ENCODE results near the gene MYOF. TPM values are rescaled to one million over a fixed set of nuclear protein-coding genes. Genes with fewer than 3 reads are reported as not detected.
"Not testable (repeated sequence)": the region's sequence is repeated elsewhere in the genome, so short reads cannot be mapped to it uniquely, and the experiment has no call there.

The MYOF gene
- total RNA-seq, 2 donors from 2014 or later = 24.3 to 33.0 TPM

DNA sequence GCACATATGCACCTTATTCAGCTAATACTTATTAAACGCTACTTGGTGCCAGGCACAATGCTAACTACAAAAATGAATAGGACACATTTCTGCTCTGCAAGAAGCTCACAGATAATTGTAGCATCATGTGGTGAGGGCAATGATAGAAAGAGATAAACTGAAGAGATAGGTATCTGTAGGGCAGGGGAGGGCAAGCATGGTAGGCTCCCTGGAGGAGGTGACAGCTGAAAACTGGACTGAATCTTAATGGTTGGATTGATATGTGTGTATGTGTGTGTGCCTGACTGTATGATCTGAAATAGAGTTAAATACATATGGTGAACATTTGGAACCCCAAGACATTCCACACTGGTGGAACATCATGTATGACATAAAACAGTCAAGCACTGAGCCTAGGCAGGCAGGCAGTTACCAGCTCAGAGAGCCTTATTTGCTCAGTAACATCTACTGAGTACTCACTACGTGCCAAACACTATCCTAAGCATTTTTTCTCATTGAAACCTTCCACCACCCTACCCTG lies 9.5 kb upstream of the MYOF start:
- ATAC-seq (no peak), DNase-seq (no peak)
- intact Hi-C loops (cut with DNase I) = no loop called here

DNA sequence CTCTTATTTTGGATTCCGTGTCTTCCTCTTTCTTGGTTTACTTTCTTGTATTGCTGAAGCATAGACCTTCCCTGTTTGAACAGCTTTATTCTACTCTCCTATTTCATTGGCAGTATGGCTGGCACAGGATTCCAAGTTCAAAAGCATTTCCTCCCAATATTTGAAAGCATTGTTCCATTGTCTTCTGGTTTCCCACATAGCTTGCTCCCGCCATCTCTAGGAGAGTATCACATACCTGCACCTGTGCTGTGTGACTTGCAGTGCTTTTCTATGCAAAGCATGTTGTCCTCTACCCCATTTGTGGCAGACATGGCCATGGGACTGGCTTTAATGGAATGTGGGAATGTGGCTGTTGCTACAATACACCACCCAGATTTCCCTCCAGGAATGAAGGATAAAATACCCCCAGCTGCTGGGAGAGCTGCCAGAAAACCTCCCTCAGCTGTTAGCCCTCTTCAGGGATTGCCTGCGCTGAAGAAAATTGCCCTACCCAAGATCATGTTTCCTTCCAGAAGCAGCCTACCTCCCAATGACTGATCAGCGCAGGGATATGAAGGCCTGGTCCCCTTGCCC lies 6.9 kb upstream of the MYOF start:
- intact Hi-C loops (cut with DNase I) = no loop called here
- DNase-seq (no peak), ATAC-seq (no peak)

- no peak for ATAC-seq
- intact Hi-C loops (cut with DNase I) = no loop called here
- DNase-seq = no peak
Measured at GRCh38 chr10:93485690-93486089, 3.6 kb upstream of the MYOF start.

GRCh38 chr10:93481637-93482144 lies 443 bp downstream of the MYOF start:
- intact Hi-C loops (cut with DNase I) = loop anchor here (1.0 to 5.0 kb wide), 3 partner anchors 64 to 105 kb away; no protein-coding TSS in a partner anchor
- peak in 1 of 2 donors; percentile 42 for ATAC-seq
- DNase-seq = no peak

- no peak for ATAC-seq
- intact Hi-C loops (cut with DNase I) = no loop called here
- no peak for DNase-seq
Measured at GRCh38 chr10:93478873-93479272, 3.3 kb downstream of the MYOF start.

DNA sequence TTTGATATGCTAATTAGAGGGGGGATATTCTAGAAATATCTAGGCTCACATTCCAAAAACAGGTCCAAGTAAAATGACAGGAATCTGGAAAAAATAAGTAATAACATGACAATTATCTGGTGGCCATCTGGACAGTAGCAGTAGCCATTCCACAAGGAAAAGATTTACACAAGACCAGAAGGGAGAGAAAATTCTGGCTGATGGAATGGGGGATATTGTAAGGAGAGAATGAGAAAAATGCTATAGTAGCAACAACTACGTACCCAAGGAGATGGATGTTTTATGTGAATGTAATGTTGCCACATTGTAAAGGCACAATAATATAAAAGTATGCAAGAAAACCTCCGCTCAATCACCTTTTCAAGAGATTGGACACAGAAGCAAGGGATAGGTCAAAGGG lies 5.4 kb downstream of the MYOF start:
- ATAC-seq (no peak), DNase-seq (no peak)
- intact Hi-C loops (cut with DNase I) = no loop called here

DNA sequence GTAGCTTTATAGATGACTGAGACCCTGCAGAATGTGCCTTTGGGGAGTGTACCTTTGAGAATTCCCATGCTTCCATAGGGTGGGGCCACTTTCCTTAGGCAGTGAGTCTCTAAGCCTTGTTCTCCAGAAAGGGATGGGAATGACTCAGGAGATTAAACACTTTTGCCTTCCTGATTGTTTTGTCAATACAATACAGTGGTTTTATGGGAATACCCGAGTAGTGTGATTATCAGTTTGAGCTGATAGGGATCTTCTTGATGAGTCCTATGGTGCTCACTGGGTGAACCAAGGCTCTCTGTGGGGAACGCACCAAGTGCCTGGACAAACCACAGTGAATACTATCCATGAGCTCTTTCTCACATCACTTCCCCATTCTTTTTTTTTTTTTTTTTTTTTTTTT lies 6.3 kb downstream of the MYOF start:
- ATAC-seq = no peak
- intact Hi-C loops (cut with DNase I) = no loop called here
- DNase-seq = no peak

- ATAC-seq (no peak), DNase-seq (no peak)
- intact Hi-C loops (cut with DNase I) = no loop called here
Measured at GRCh38 chr10:93475227-93475626, 6.9 kb downstream of the MYOF start.

GRCh38 chr10:93473804-93474472 lies 8.2 kb downstream of the MYOF start:
- ATAC-seq (no peak), DNase-seq (no peak)
- intact Hi-C loops (cut with DNase I) = no loop called here

GRCh38 chr10:93473161-93473560 lies 9.0 kb downstream of the MYOF start:
- DNase-seq = no peak
- intact Hi-C loops (cut with DNase I) = no loop called here
- ATAC-seq = no peak

DNA sequence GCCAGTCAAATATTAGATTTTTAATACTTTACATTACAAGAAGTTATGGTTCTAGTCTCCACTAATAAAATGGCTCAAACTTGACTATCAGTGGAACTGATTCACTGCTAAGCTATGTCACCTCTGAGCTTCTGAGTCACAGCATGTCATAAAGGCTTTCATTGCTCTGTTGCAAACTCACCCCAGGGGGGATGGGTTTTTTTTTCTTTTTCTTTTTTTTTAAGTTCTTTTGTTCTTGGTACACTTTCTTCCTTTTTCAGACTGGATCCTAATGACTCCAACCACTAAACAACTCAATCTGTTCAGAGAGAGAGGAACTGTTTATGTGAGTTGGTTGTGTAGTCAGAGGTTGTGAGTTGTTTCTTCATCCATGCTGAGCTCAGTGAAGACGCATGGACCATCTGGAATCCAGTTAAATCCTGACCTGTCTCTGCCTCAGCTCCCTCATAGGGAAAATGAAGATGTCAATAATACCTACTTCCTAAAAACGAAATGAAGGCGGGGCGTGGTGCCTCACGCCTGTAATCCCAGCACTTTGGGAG lies 11.0 kb downstream of the MYOF start:
- ATAC-seq (peak in 1 of 2 donors; percentile 52), DNase-seq (no peak)
- intact Hi-C loops (cut with DNase I) = no loop called here

GRCh38 chr10:93469454-93469853 lies 12.7 kb downstream of the MYOF start:
- DNase-seq (no peak), ATAC-seq (no peak)
- intact Hi-C loops (cut with DNase I) = no loop called here

GRCh38 chr10:93468461-93469213 lies 13.5 kb downstream of the MYOF start:
- ATAC-seq = peak in 1 of 2 donors; percentile 69
- no peak for DNase-seq
- intact Hi-C loops (cut with DNase I) = no loop called here

- DNase-seq, ATAC-seq: not testable (repeated sequence)
- intact Hi-C loops (cut with DNase I) = loop anchor here in 1 of 2 donors (2.0 kb wide), 1 partner anchor 31 kb away; no protein-coding TSS in a partner anchor
Measured at GRCh38 chr10:93467635-93468034, 14.5 kb downstream of the MYOF start.

DNA sequence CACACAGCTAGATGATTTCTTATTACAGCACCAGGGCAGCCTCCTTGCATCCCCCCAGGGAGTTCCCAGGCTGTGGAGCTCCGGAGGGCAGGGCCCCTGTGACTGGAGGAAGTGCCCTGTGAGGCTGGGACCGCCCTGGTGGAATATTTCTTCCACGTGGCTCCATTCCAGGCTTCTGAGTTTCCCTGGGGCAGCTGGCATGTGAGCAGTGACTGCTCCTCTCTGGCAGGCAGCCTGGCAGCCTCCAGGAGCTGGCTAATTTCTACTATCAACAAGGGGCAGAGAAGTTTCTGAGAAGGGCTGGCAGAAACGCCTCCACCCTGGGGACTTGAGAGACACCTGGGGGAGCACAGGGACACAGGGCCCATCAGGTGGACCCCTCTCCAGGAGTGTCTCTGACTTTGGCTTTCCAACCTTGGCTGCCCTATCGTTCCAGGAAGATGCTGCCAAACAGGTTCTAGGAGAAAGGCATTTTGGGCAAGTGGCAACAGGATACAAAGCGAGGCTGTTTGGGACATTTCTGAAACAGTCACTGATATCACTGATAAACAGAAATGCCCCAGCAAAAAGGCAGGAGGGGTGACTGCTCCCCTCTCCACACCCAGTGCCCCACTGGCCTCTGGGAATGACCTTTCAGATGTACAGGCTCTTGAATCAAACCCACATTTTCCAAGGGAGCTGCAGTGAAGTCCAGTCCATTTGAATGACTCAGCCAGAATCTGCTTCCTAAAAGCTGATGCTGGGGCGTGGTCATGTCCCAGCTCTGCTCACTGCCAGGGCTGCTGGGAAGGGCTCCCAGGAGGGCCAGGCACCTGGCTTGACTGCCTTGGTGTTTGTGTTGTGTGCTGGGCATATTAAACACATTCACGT lies 16.1 kb downstream of the MYOF start:
- intact Hi-C loops (cut with DNase I) = loop anchor here in 1 of 2 donors (2.0 kb wide), 1 partner anchor 29 kb away; no protein-coding TSS in a partner anchor
- ATAC-seq = peak; percentile 82 to 91
- peak; percentile 84 for DNase-seq

GRCh38 chr10:93464776-93465388 lies 17.3 kb downstream of the MYOF start:
- no peak for DNase-seq
- ATAC-seq = peak in 1 of 2 donors; percentile 14
- intact Hi-C loops (cut with DNase I) = no loop called here

DNA sequence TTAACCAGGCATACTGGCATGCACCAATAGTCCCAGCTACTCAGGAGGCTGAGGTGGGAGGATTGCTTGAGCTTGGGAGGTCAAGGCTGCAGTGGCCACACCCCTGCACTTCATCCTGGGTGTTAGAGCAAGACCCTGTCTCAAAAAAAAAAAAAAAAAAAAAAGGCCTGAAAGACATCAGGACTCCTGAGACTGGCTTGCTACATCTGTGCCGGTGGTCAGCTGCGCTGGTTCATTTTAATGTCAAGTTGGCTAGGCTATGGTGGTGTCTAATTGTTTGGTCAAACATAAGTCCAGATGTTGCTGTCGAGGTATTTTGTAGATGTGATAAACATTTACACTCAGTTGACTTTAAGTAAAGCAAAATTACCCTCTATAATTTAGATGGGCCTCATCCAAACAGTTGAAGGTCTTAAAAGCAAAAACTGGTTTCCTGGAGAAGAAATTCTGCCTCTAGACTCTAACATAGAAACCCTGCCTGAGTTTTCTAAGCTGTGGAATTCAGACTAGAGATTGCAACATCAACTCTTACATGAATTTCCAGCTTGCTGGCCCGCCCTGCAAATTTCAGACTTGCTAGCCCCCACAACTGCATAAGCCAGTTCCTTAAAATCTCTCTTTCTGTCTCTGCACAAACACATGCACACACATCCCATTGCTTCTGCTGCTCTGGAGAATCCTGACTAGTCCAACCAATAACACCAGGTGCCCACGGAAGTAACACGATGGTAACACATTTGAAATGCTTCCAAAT lies 18.2 kb downstream of the MYOF start:
- ATAC-seq (peak; percentile 9 to 39), DNase-seq (peak; percentile 53)
- intact Hi-C loops (cut with DNase I) = no loop called here

All from left cardiac atrium (tissue), 4 donors.